ENCODE results near the gene RAB39B.

RAB39B gene

GRCh38 chrX:155215443-155216178 lies 48.7 kb downstream of the RAB39B start:
- DNase-seq, result no peak

GRCh38 chrX:155213731-155214130 lies 50.6 kb downstream of the RAB39B start:
- DNase-seq, result no peak

GRCh38 chrX:155211208-155211607 lies 53.1 kb downstream of the RAB39B start:
- DNase-seq, result no peak

Data from CD4-positive, alpha-beta T cell treated with Interleukin-4 for 1 hour (primary cell).